MM.1S (cell line): ENCODE results near the gene SLC8A1.

Source experiments
- EZH2 ChIP-seq: fragments of 300-600 bp; sonication (generic); optimal IDR thresholded peaks from 2 replicates; pipeline ENCODE3; 2017; ENCODE audit warnings: low read depth, mild to moderate bottlenecking, antibody characterized with exemption, low read length, mixed read lengths
- TF ChIP-seq, protein P1 (sequence below): fragments of 300-600 bp; sonication (generic); IDR thresholded peaks from 2 replicates; pipeline ENCODE4 v1.5.1; 2016; ENCODE audit warnings: antibody characterized with exemption, low read length, mixed read lengths

DNA sequence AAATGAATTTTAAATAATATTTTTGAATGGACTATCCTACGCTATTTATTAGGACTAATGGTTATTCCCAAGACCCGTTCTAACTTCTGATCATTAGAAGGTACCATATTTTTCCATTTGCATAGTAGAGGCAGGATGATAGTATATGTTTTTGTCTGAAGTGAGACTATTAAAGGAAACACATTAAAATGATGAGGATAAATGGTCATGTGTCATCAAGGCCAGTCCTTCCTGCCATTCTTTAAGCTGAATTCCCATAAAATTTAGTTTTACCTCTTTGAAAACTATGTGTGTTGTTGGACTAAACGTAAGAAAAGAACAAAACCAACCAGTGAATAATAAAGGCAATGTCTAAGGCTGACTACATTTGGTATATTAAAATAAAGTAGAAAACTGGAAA, 121.8 kb downstream of the SLC8A1 start:
- TF ChIP-seq, protein P1, sequence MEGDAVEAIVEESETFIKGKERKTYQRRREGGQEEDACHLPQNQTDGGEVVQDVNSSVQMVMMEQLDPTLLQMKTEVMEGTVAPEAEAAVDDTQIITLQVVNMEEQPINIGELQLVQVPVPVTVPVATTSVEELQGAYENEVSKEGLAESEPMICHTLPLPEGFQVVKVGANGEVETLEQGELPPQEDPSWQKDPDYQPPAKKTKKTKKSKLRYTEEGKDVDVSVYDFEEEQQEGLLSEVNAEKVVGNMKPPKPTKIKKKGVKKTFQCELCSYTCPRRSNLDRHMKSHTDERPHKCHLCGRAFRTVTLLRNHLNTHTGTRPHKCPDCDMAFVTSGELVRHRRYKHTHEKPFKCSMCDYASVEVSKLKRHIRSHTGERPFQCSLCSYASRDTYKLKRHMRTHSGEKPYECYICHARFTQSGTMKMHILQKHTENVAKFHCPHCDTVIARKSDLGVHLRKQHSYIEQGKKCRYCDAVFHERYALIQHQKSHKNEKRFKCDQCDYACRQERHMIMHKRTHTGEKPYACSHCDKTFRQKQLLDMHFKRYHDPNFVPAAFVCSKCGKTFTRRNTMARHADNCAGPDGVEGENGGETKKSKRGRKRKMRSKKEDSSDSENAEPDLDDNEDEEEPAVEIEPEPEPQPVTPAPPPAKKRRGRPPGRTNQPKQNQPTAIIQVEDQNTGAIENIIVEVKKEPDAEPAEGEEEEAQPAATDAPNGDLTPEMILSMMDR: no peak
- TF ChIP-seq EZH2: no peak
